IPS-11a (cell line): ENCODE measurements around the gene RTEL1.
A peak's percentile ranks its signal among the peaks of the same experiment; 100 is the strongest.
"Not testable (repeated sequence)": the region's sequence is repeated elsewhere in the genome, so short reads cannot be mapped to it uniquely, and the experiment has no call there.

Experiments used
- H3K4me3 ChIP-seq: one replicate; pipeline ENCODE4 v1.5.1; 2013; ENCODE audit warnings: low read depth, low read length, control low read depth

The RTEL1 gene

GRCh38 chr20:63648895-63649589, 9.1 kb upstream of the RTEL1 start:
- no peak overlapping the region for H3K4me3 ChIP-seq

- H3K4me3 ChIP-seq, result not testable (repeated sequence)
Measured at GRCh38 chr20:63650486-63650885, 7.6 kb upstream of the RTEL1 start.

GRCh38 chr20:63651942-63652191, 6.2 kb upstream of the RTEL1 start:
- peak overlapping the region; percentile 57 for H3K4me3 ChIP-seq

GRCh38 chr20:63652192-63652980, 5.7 kb upstream of the RTEL1 start:
- H3K4me3 ChIP-seq, result peak overlapping the region; percentile 57

GRCh38 chr20:63653041-63653973, 4.8 kb upstream of the RTEL1 start, which contains the start of gene STMN3:
Gene STMN3 (minus strand): TSS chr20:63653424. CDS start chr20:63653345, 79 bp downstream.
- peak within 1 kb of the TSS; percentile 57 for H3K4me3 ChIP-seq

GRCh38 chr20:63653974-63654668, 4.0 kb upstream of the RTEL1 start:
- H3K4me3 ChIP-seq, result peak overlapping the region; percentile 43

- H3K4me3 ChIP-seq, result no peak overlapping the region
Measured at GRCh38 chr20:63655249-63655648, 2.9 kb upstream of the RTEL1 start.

- H3K4me3 ChIP-seq, result no peak overlapping the region
Measured at GRCh38 chr20:63656451-63656850, 1.7 kb upstream of the RTEL1 start.

- H3K4me3 ChIP-seq, result no peak overlapping the region
Measured at GRCh38 chr20:63657260-63657936, 714 bp upstream of the RTEL1 start.

- H3K4me3 ChIP-seq, result peak overlapping the region; percentile 95
Measured at GRCh38 chr20:63658749-63659187, 656 bp downstream of the RTEL1 start.

GRCh38 chr20:63659370-63659769, 1.3 kb downstream of the RTEL1 start:
- H3K4me3 ChIP-seq, result peak overlapping the region; percentile 95

GRCh38 chr20:63660174-63660573, 2.1 kb downstream of the RTEL1 start:
- not testable (repeated sequence) for H3K4me3 ChIP-seq

GRCh38 chr20:63660622-63661021, 2.5 kb downstream of the RTEL1 start:
- H3K4me3 ChIP-seq, result no peak overlapping the region

- no peak overlapping the region for H3K4me3 ChIP-seq
Measured at GRCh38 chr20:63661108-63661507, 3.0 kb downstream of the RTEL1 start.

- no peak overlapping the region for H3K4me3 ChIP-seq
Measured at GRCh38 chr20:63661959-63662812, 4.1 kb downstream of the RTEL1 start.

GRCh38 chr20:63662813-63663189, 4.7 kb downstream of the RTEL1 start:
- no peak overlapping the region for H3K4me3 ChIP-seq

- H3K4me3 ChIP-seq, result no peak overlapping the region
Measured at GRCh38 chr20:63663332-63664066, 5.4 kb downstream of the RTEL1 start.

GRCh38 chr20:63664143-63664851, 6.2 kb downstream of the RTEL1 start:
- no peak overlapping the region for H3K4me3 ChIP-seq
